Esophagus muscularis mucosa (tissue), 4 donors: ENCODE data around the gene MBP. TPM values are rescaled to one million over a fixed set of nuclear protein-coding genes. Genes with fewer than 3 reads are reported as not detected.

Experiments used
- DNase-seq: peaks from one replicate; pipeline ENCODE4 v3.0.0-alpha.2; 2017; ENCODE audit errors: extremely low spot score
- H3K27ac ChIP-seq, 4 donors: fragments of 200-600 bp; sonication (generic); replicated peaks in 1 of 4; 1 replicate in 3 of 4; 2 replicates in 1 of 4; pipeline ENCODE4 v1.5.1; 2016 to 2019; ENCODE audit warnings: mild to moderate bottlenecking in 1 of 4
- H3K27me3 ChIP-seq, 4 donors: fragments of 200-600 bp; sonication (generic); one replicate each; pipeline versions ENCODE4 v1.5.1 to v1.6.0; 2016 to 2019
- H3K36me3 ChIP-seq, 4 donors: fragments of 200-600 bp; sonication (generic); one replicate each; pipeline ENCODE4 v1.5.1; 2016 to 2019
- H3K4me1 ChIP-seq, 4 donors: fragments of 200-600 bp; sonication (generic); one replicate each; pipeline ENCODE4 v1.5.1; 2016 to 2019
- H3K4me3 ChIP-seq, 4 donors: fragments of 200-600 bp; sonication (generic); 1 replicate in 2 of 4; 2 replicates in 2 of 4; pipeline ENCODE4 v1.5.1; 2016 to 2019; ENCODE audit warnings: mild to moderate bottlenecking in 4 of 4, moderate library complexity in 1 of 4
- H3K9me3 ChIP-seq, 4 donors: fragments of 200-600 bp; sonication (generic); 1 replicate in 3 of 4; 2 replicates in 1 of 4; pipeline ENCODE4 v1.5.1; 2016 to 2019
- CTCF ChIP-seq, 3 experiments: fragments of 200-600 bp in 2 of 3; fragments of 450-650 bp in 1 of 3; sonication (generic) in 2 of 3; IDR thresholded peaks; one replicate each; pipeline ENCODE4 v1.5.1; 2017 to 2019; ENCODE audit warnings: antibody characterized with exemption in 3 of 3, mild to moderate bottlenecking in 2 of 3, moderate library complexity in 1 of 3
- EP300 ChIP-seq: sonication (generic); formaldehyde crosslinking; IDR thresholded peaks from one replicate; pipeline ENCODE4 v1.6.1; 2017; ENCODE audit warnings: antibody characterized with exemption
- POLR2A ChIP-seq: fragments of 450-650 bp; IDR thresholded peaks from one replicate; pipeline ENCODE4 v1.6.1; 2017; ENCODE audit warnings: antibody characterized with exemption, moderate library complexity, mild to moderate bottlenecking, low read depth
- POLR2AphosphoS5 ChIP-seq, 2 donors: sonication (generic); formaldehyde crosslinking; IDR thresholded peaks; one replicate each; pipeline ENCODE4 v1.6.1; 2017; ENCODE audit warnings: antibody characterized with exemption in 2 of 2
- WGBS: methylation state at CpG from one replicate; pipeline ENCODE4 v1.1.5; 2018; 5-methylcytosine and 5-hydroxymethylcytosine counted together
- intact Hi-C: fragments of 100-400 bp; cut with DNase I; formaldehyde crosslinking; loops from one replicate; pipeline ENCODE4 v1.15.1; 2023
- total RNA-seq, 4 donors: library from RNA; depleted of rRNA; stranded (reverse); fragments of >200 nt; gene quantifications; one replicate each; pipeline versions ENCODE4 v1.1.0 to v1.2.1, GENCODE V29; 2016

MBP gene
- total RNA-seq, 4 donors from 2014 or later = 21.9 to 31.3 (median 27.3) TPM

GRCh38 chr18:77145364-77145901 is 12.8 kb upstream of the MBP start:
- Histone ChIP-seq H3K9me3 (peaks cover 0 to 5% (median 0%) of the 10 kb centered on the region in 4 donors), H3K4me1 (peaks cover 0 to 10% (median 5%) of the 10 kb centered on the region in 4 donors), H3K27ac (no peak overlapping the region), H3K27me3 (no peaks in the 10 kb centered on the region), H3K4me3 (no peak overlapping the region), H3K36me3 (no peaks in the 10 kb centered on the region)
- WGBS = 93% methylated on average over 11 of the region's 11 CpGs
- TF ChIP-seq POLR2AphosphoS5 (IDR thresholded peaks at IDR 0.05) (no peak), POLR2A (no peak), CTCF (IDR thresholded peaks at IDR 0.05) (no peak), EP300 (no peak)
- no peak for DNase-seq
- intact Hi-C loops = no loop called here

DNA sequence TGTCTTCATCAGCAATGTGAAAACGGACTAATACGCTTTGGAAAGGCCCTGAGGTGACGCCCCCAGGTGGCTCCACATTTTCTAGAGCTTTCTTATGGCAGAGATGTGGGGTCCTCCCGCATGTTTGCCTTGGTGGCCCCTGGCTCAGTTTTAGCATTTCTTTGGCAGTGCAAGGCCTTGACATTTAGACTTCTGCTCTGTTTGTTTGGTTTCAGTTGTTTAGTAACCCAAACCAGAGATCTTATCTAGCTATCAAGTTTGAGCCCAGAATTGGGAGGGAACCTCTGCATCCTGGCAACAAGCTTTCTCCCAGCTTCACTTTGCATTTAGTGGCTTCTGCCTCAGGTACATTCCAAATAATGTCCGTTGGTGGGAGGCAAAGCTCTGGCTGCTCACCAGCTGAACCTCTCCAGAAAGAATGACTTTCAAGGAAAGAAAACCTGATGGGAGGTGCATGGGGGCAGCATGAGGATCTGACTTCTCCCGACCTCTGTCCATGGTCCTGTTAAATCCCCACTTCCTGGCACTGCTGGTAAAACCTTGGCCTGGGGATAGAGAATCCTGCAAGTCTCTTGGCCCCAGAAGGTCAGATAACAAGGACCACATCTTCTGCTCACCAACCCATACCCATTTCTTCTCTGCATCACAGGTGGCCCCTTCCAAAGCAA is 12.0 kb upstream of the MBP start:
- intact Hi-C loops = no loop called here
- no peak overlapping the region for H3K27ac ChIP-seq
- no peak for TF ChIP-seq POLR2AphosphoS5 (IDR thresholded peaks at IDR 0.05)
- TF ChIP-seq POLR2A = no peak
- TF ChIP-seq EP300 = no peak
- no peak for TF ChIP-seq CTCF (IDR thresholded peaks at IDR 0.05)
- H3K4me3 ChIP-seq = no peak overlapping the region
- 83% methylated on average over 6 of the region's 6 CpGs for WGBS
- H3K9me3 ChIP-seq = peaks cover 0 to 5% (median 0%) of the 10 kb centered on the region in 4 donors
- no peaks in the 10 kb centered on the region for H3K27me3 ChIP-seq
- peaks cover 0 to 10% (median 6%) of the 10 kb centered on the region in 4 donors for H3K4me1 ChIP-seq
- no peaks in the 10 kb centered on the region for H3K36me3 ChIP-seq
- DNase-seq = no peak

DNA sequence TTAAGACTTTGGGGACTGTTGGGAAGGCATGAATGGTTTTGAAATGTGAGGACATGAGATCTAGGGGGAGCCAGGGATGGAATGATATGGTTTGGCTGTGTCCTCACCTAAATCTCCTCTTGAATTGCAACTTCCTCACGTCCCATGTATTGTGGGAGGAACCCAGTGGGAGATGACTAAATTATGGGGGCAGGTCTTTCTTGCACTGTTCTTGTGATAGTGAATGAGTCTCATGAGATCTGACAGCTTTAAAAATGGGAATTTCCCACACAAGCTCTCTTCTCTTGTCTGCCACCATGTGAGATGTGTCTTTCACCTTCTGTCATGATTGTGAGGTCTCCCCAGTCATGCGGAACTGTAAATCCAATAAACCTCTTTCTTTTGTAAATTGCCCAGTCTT is 11.5 kb upstream of the MBP start:
- intact Hi-C loops = no loop called here
- no peak overlapping the region for H3K27ac ChIP-seq
- TF ChIP-seq EP300 (no peak), CTCF (IDR thresholded peaks at IDR 0.05) (no peak), POLR2AphosphoS5 (IDR thresholded peaks at IDR 0.05) (no peak), POLR2A (no peak)
- H3K4me3 ChIP-seq = no peak overlapping the region
- WGBS = 94% methylated on average over 2 of the region's 2 CpGs
- peaks cover 0 to 5% (median 0%) of the 10 kb centered on the region in 4 donors for H3K9me3 ChIP-seq
- peaks cover 0 to 11% (median 6%) of the 10 kb centered on the region in 4 donors for H3K4me1 ChIP-seq
- no peaks in the 10 kb centered on the region for H3K36me3 ChIP-seq
- no peaks in the 10 kb centered on the region for H3K27me3 ChIP-seq
- no peak for DNase-seq

GRCh38 chr18:77143196-77143595 is 10.6 kb upstream of the MBP start:
- intact Hi-C loops = no loop called here
- no peak for DNase-seq
- TF ChIP-seq CTCF (IDR thresholded peaks at IDR 0.05) = no peak
- no peak for TF ChIP-seq EP300
- no peak for TF ChIP-seq POLR2A
- TF ChIP-seq POLR2AphosphoS5 (IDR thresholded peaks at IDR 0.05) = no peak
- Histone ChIP-seq H3K4me3 (no peak overlapping the region), H3K27me3 (no peaks in the 10 kb centered on the region), H3K27ac (no peak overlapping the region), H3K36me3 (no peaks in the 10 kb centered on the region), H3K9me3 (peaks cover 0 to 5% (median 0%) of the 10 kb centered on the region in 4 donors), H3K4me1 (peaks cover 6 to 20% (median 10%) of the 10 kb centered on the region in 4 donors)
- WGBS = 94% methylated on average over 2 of the region's 2 CpGs
